ENCODE results near the gene SUGP2.

The SUGP2 gene

GRCh38 chr19:19033426-19034203 lies at the start of gene SUGP2, which contains the start of gene ARMC6:
Gene SUGP2 (minus strand): TSS chr19:19033517. CDS start chr19:19031071, 2,446 bp downstream.
Gene ARMC6 (plus strand): TSS chr19:19033603. CDS start chr19:19034210, 607 bp downstream.
- peak; percentile 86 for DNase-seq

GRCh38 chr19:19081642-19082151 lies 48.4 kb upstream of the SUGP2 start:
- DNase-seq, result no peak

DNA sequence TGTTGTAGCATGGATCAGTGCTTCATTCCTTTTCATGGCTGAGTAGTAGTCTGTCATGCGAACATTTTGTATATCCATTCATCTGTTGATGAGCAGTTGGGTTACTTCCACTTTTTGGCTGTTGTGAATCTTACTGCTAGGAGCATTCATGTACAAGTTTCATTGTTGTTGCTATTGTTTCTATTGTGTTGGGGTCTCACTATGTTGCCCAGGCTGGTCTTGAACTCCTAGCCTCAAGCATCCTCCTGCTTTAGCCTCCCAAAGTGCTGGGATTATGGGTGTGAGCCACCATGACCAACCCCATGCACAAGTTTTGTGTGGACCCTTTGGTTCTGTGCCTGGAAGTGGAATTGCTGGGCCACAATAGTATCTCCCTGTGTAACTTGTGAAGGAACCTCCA lies 46.3 kb upstream of the SUGP2 start:
- DNase-seq, result no peak

GRCh38 chr19:19078801-19079200 lies 45.5 kb upstream of the SUGP2 start:
- no peak for DNase-seq

DNA sequence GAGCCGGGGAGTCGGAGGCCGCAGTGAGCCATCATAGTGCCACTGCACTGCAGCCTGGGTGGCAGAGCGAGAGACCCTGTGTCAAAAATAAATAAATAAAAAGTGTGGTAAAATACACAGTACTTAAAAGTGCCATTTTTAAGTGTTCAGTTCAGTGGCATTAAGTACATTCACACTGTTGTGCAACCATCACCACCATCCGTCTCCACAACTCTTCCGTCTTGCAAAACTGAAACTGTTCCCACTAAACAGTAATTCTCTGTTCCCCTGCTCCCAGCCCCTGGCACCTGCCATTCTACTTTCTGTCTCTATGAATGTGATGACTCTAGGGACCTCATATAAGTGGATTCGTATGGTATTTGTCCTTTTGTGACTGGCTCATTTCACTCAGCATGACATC lies 43.8 kb upstream of the SUGP2 start:
- no peak for DNase-seq

DNA sequence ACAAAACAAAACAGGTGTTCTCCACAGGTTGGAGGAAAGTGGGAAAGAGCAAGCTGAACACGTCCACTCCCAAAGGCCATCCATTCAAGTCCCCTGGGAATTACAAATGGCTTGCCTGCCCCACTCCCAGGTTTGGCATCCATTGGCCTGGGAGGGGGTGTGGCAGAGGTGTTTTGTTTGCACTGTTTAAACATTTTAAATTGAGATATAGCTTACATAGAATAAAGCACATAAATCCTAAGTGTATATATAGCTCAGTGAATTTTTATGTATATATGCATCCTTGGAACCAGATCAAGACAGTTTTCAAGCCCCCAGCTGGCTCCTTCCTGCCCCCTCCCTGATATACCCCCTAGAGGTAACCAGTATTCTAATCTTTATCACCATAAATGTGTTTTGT lies 43.2 kb upstream of the SUGP2 start:
- DNase-seq, result no peak

DNA sequence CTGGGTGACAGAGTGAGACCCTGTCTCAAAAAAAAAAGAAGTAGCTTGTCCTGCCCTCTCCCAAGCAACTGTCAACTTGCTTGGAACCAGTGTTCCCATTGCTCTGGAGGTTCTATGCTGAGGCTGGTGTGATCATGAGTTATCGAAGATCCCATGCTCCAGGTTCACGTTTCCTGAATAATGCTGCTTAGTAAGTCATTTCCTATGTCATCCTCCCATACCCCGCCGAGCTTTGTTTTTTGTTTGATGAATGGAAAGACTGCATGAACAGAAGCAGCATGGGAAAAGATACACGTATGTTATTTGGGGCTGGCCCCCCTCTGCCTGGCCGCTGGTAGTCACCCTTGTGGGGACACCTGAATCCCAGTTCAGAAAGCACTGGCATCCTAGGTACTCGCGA lies 41.8 kb upstream of the SUGP2 start:
- DNase-seq, result no peak

- no peak for DNase-seq
Measured at GRCh38 chr19:19074196-19074882, 41.0 kb upstream of the SUGP2 start.

DNA sequence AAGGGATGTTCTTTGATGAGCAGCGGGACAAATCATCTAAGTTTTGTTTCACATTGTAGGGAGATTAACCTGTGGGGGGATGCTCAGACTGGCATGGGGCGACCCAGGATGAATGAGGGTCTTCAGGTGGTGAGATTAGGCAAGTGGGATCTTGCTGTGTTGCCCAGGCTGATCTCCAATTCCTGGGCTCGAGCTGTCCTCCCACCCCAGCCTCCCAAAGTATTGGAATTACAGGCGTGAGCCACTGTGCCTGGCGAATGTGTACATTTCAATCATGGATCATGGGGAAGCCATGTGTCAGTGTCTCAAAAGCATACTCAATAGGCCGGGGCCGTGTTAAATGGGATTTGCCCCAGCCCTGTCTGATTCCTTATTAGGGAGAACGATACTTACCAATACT lies 38.6 kb upstream of the SUGP2 start:
- DNase-seq, result no peak

DNA sequence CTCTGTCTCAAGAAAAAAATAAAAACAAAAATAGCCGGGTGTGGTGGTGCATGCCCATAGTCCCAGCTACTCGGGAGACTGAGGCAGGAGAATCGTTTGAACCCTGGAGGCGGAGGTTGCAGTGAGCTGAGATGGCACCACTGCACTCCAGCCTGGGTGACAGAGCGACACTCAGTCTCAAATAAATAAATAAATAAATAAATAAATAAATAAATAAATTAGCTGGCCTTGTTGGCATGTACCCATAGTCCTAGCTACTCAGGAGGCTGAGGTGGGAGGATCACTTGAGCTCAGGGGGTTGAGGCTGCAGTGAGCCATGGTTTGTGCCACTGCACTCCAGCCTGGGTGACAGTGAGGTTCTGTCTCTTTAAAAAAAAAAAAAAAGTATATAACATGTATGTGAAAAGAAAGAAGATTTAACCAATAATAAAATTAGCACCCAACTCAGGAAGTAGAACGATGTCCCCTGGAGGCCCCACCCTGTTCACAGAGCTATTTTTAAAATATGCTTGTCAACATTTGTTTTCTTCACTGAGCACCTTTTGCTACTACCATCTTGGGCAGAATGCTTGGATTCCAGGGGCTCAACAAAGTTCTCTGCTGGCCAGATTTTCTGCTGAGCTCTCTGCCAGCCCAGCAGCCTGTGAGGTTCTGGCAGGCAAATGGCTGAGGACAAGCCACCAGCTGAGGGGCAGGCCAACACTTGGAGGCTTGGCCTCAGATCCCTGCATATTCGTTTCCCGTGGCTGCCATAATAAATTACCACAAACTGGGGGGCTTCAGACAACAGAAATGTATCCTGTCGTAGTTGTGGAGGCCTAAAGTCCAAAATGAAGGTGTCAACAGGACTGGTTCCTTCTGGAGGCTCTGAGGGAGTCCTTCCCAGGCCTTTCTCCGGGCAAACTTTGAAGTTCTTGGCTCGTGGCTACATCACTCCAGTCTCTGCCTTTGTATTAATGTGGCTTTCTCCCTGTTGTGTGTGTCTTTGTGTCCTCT lies 35.6 kb upstream of the SUGP2 start:
- DNase-seq, result no peak

DNA sequence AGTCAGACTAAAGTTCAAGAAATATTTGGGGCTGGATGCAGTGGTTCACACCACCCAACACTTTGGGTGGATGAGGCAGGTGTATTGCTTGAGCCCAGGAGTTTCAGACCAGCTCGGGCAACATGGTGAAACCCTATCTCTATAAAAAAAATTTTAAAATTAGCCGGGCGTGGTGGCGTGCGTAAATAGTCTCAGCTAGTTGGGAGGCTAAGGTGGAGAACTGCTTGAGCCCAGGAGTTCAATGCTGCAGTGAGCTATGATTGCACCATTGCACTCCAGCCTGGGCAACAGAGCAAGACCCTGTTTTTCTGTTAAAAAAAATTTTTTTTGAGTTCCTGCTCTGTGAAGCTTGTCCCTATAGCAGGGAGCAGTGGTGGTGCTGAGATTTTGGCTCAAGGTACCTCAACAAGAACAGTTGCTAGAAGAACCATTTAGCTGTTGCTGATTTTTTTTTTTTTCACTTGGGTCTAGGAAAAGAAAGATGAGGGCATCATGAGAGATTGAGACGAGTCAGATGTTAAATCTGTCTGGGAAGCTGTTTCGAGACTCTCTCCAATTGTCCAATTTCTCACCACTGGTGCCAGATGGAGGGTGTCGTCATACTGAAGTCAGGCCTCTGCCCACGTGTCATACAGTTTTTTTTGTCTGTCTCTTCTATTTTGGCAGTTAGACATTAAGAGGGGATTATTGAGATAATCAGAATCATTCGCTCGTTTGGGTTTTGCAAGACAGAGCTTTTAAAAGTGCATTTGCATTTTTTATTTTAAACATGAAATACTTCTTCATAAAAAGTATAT lies 34.2 kb upstream of the SUGP2 start:
- DNase-seq, result no peak

DNA sequence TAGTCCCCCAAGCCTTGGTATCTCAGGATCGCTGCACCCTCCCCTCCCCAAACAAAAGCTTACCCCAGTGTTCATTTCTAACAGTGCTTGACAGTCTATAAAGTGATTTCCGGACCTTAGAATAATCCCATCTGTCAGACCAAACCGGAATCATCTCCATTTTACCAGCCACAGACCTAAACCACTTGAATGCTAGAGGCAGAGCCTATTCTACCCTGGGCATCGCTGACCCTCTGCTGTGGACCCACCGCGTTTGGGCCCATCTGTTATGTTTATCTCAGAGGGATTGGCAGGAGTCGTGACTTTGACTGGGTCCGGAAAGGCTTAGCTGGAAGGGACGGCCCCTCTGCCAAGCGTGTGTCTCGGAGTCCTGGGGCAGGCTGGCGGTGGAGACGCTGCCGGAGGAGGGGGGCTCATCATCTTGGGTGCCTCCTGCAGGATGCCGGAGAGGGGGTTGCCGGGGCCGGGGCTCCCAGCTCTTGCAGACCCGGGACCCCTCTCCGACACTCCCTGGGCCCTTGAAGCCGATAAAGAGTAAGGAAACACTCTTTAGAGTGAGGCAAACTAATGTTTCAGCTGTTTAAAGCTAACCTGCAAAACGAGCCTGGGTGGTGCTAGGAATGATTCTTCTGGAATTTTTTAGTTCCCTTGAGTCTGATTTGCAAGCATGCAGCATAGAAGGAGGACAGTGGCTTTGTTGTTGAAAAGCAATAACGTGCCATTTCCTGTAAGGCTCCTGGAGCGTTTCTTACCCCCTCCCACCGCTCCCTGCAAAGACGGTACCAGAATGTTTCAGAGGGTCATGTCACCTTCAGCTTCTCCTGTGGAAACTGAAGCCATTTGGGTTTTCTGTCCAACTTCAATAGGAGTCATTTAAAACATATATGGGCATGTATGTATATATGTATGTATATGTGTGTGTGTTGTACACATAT lies 31.8 kb upstream of the SUGP2 start:
- DNase-seq, result no peak

GRCh38 chr19:19064098-19064722 lies 30.9 kb upstream of the SUGP2 start:
- no peak for DNase-seq

- peak; percentile 98 for DNase-seq
Measured at GRCh38 chr19:19063183-19064097, 30.1 kb upstream of the SUGP2 start, which contains the start of gene SLC25A42. Gene SLC25A42 (plus strand): TSS chr19:19063994. CDS start chr19:19096125, 32,131 bp downstream.

DNA sequence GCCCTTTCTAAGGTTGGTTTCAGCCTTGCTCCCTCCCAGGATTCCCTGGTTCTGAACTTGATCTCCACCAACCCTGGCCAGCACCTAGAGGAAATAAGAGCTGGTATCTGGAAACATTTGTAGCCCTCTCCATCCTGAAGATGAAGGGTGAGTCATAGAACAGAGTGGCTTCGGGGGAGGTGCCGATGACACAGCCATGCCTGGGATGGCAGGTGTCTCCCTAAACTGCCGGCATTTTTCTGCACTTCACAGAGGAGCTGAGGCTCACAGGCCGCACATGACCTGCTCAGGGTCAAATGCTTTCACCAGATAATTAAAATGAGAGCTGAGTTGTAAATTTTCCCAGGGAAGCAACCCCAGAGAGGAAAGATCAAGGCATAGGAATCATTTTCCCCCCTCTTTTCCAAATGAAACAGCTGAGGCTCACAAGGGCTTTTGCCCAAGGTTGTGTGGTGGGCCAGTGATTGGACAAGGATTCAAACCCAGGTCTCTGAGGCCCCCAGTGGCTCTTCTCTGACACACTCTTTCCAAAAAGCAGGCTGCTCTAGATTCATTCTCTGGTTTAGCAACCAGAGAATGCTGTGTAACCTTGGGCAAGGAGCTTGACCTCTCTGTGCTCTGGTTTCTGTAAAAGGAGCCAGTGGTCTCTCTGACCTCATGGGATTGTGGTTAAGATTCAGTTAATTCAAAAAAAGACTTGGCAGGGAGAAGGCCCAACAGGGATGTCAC lies 29.3 kb upstream of the SUGP2 start:
- no peak for DNase-seq

- DNase-seq, result no peak
Measured at GRCh38 chr19:19061506-19061905, 28.2 kb upstream of the SUGP2 start.

DNA sequence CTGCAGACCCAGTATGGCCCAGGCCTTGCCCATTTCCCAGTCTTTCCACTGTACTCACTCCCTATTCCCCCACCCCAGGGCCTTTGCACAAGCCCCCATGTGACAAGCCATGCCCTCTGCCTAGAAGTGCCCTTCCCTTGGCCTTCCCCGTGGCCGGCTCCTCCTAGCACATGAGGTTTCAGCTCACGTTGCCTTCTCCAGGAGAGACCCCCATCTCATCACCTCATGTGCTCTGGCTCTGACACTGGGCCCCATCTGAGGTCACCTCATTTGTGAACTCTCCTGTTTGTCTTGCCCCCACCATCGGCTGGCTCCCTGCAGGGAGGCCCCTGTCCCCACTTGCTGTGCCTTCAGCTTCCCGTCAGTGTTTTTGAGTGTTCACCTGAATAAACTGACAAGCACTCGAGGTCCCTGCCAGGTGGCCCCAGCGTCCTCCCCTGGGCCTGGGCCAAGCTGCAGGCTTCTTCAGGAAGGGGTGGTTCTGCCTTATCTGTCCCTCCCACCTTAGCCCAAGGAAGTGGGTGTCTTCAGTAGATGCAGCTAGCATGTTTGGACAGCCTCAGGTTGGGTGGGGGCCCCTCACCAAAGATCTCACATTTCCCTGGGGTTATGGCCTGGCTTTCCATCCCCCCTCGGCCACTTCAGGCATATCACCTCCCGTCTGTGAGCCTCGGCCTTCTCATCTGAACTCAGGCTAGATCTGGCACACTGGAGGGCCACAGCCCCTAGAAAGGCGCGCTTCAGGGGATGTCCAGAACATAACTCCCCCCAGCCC lies 26.7 kb upstream of the SUGP2 start:
- DNase-seq, result no peak
